H9 (cell line): ENCODE results near the gene HAL. TPM values are rescaled to one million over a fixed set of nuclear protein-coding genes. Genes with fewer than 3 reads are reported as not detected.

Experiments
- DNase-seq: peaks from one replicate; pipeline ENCODE4 v3.0.0-alpha.2; 2017
- H2AFZ ChIP-seq: one replicate; pipeline ENCODE4 v1.6.1; 2013; ENCODE audit warnings: mild to moderate bottlenecking, low read length, control low read depth, moderate library complexity
- H2AK5ac ChIP-seq: 2 replicates; pipeline ENCODE4 v1.6.1; 2013; ENCODE audit warnings: low read length, control low read depth, mixed read lengths; ENCODE audit not compliant: insufficient read length
- H2BK120ac ChIP-seq: one replicate; pipeline ENCODE4 v1.6.1; 2013; ENCODE audit warnings: low read depth, mild to moderate bottlenecking, low read length, control low read depth, inconsistent platforms; ENCODE audit not compliant: poor library complexity, severe bottlenecking
- H2BK12ac ChIP-seq: 2 replicates; pipeline ENCODE4 v1.6.1; 2013; ENCODE audit warnings: low read length, control low read depth, mixed read lengths, low read depth; ENCODE audit not compliant: insufficient read length
- H2BK15ac ChIP-seq: 2 replicates; pipeline ENCODE4 v1.6.1; 2013; ENCODE audit warnings: low read depth, low read length, control low read depth
- H2BK20ac ChIP-seq: one replicate; pipeline ENCODE4 v1.6.1; 2013; ENCODE audit warnings: low read depth, mild to moderate bottlenecking, low read length, control low read depth, inconsistent platforms; ENCODE audit not compliant: poor library complexity, severe bottlenecking
- H2BK5ac ChIP-seq: 2 replicates; pipeline ENCODE4 v1.6.1; 2013; ENCODE audit warnings: low read length, control low read depth, mixed read lengths; ENCODE audit not compliant: insufficient read length
- H3K14ac ChIP-seq: 2 replicates; pipeline ENCODE4 v1.6.1; 2013; ENCODE audit warnings: low read length, control low read depth; ENCODE audit not compliant: insufficient read depth
- H3K18ac ChIP-seq: 2 replicates; pipeline ENCODE4 v1.6.1; 2013; ENCODE audit warnings: low read depth, mild to moderate bottlenecking, mixed read lengths, low read length, control low read depth; ENCODE audit not compliant: insufficient read length
- H3K23ac ChIP-seq: 2 replicates; pipeline ENCODE4 v1.6.1; 2013; ENCODE audit warnings: low read length, control low read depth, mixed read lengths, low read depth; ENCODE audit not compliant: insufficient read length
- H3K23me2 ChIP-seq: 2 replicates; pipeline ENCODE4 v1.6.1; 2013; ENCODE audit warnings: low read depth, mild to moderate bottlenecking, mixed read lengths, low read length, control low read depth; ENCODE audit not compliant: insufficient read length, poor library complexity, severe bottlenecking
- H3K27ac ChIP-seq: 2 replicates; pipeline ENCODE4 v1.5.1; 2013; ENCODE audit warnings: low read length, control low read depth, mixed read lengths, low read depth; ENCODE audit not compliant: insufficient read length
- H3K27me3 ChIP-seq: 2 replicates; pipeline ENCODE4 v1.6.1; 2013; ENCODE audit warnings: low read length, control low read depth, inconsistent platforms; ENCODE audit not compliant: insufficient read depth
- H3K4ac ChIP-seq: 2 replicates; pipeline ENCODE4 v1.6.1; 2013; ENCODE audit warnings: low read depth, mild to moderate bottlenecking, control low read depth, inconsistent platforms, low read length, moderate library complexity
- H3K4me1 ChIP-seq: 2 replicates; pipeline ENCODE4 v1.6.1; 2013; ENCODE audit warnings: low read length, control low read depth, inconsistent platforms; ENCODE audit not compliant: insufficient read depth
- H3K4me2 ChIP-seq: 2 replicates; pipeline ENCODE4 v1.6.1; 2013; ENCODE audit warnings: low read length, control low read depth, mixed read lengths; ENCODE audit not compliant: insufficient read length, insufficient read depth
- H3K56ac ChIP-seq: 2 replicates; pipeline ENCODE4 v1.6.1; 2013; ENCODE audit warnings: low read depth, mild to moderate bottlenecking, mixed read lengths, low read length, control low read depth; ENCODE audit not compliant: insufficient read length
- H3K79me1 ChIP-seq: 2 replicates; pipeline ENCODE4 v1.6.1; 2013; ENCODE audit warnings: low read depth, mild to moderate bottlenecking, moderate library complexity, low read length, control low read depth, inconsistent platforms; ENCODE audit not compliant: insufficient read depth, poor library complexity, severe bottlenecking
- H3K79me2 ChIP-seq: 2 replicates; pipeline ENCODE4 v1.6.1; 2013; ENCODE audit warnings: low read length, control low read depth, inconsistent platforms; ENCODE audit not compliant: insufficient read depth
- H3K9ac ChIP-seq: 2 replicates; pipeline ENCODE4 v1.6.1; 2013; ENCODE audit warnings: low read length, control low read depth, mixed read lengths; ENCODE audit not compliant: insufficient read length; ENCODE audit errors: extremely low read depth
- H3K9me3 ChIP-seq: one replicate; pipeline ENCODE4 v1.6.1; 2013; ENCODE audit warnings: low read depth, low read length, inconsistent platforms; ENCODE audit not compliant: control insufficient read depth
- H3T11ph ChIP-seq: one replicate; pipeline ENCODE4 v1.6.1; 2013; ENCODE audit warnings: mild to moderate bottlenecking, low read length, control low read depth, inconsistent platforms
- H4K20me1 ChIP-seq: one replicate; pipeline ENCODE4 v1.6.1; 2013; ENCODE audit not compliant: control insufficient read depth, insufficient read length, insufficient read depth
- H4K5ac ChIP-seq: 2 replicates; pipeline ENCODE4 v1.6.1; 2013; ENCODE audit warnings: low read depth, mild to moderate bottlenecking, mixed read lengths, low read length, control low read depth; ENCODE audit not compliant: insufficient read length
- H4K8ac ChIP-seq: replicated peaks from 2 replicates; pipeline ENCODE4 v1.6.1; 2013; ENCODE audit warnings: low read length, control low read depth, mixed read lengths, low read depth; ENCODE audit not compliant: insufficient read length
- H4K91ac ChIP-seq: 2 replicates; pipeline ENCODE4 v1.6.1; 2013; ENCODE audit warnings: low read depth, mild to moderate bottlenecking, moderate library complexity, mixed read lengths, low read length, control low read depth; ENCODE audit not compliant: insufficient read length
- H3K27ac Mint-ChIP-seq, 3 experiments: 2 replicates in 2 of 3; 3 replicates in 1 of 3; pipeline ENCODE4 v1.8.0; 2020 to 2021; ENCODE audit warnings: mixed read lengths in 3 of 3, mild to moderate bottlenecking in 1 of 3, moderate library complexity in 1 of 3
- H3K27me3 Mint-ChIP-seq: 2 replicates; pipeline ENCODE4 v1.8.0; 2021; ENCODE audit warnings: low read depth, mild to moderate bottlenecking, moderate library complexity, mixed read lengths
- H3K36me3 Mint-ChIP-seq, 3 experiments: 2 replicates in 2 of 3; 3 replicates in 1 of 3; pipeline ENCODE4 v1.8.0; 2020 to 2021; ENCODE audit warnings: low read depth in 3 of 3, mixed read lengths in 3 of 3; ENCODE audit not compliant: insufficient read depth in 1 of 3
- H3K4me1 Mint-ChIP-seq, 2 experiments: 2 replicates each; pipeline ENCODE4 v1.8.0; 2020; ENCODE audit warnings: mixed read lengths in 2 of 2
- H3K4me3 Mint-ChIP-seq, 2 experiments: 2 replicates in 1 of 2; 3 replicates in 1 of 2; pipeline ENCODE4 v1.8.0; 2020 to 2021; ENCODE audit warnings: mild to moderate bottlenecking in 2 of 2, mixed read lengths in 2 of 2, moderate library complexity in 1 of 2
- H3K9me3 Mint-ChIP-seq, 2 experiments: 2 replicates in 1 of 2; 3 replicates in 1 of 2; pipeline ENCODE4 v1.8.0; 2020; ENCODE audit warnings: mild to moderate bottlenecking in 2 of 2, mixed read lengths in 2 of 2, moderate library complexity in 1 of 2
- CTCF ChIP-seq: fragments of 200-600 bp; sonication (generic); conservative IDR thresholded peaks from 3 replicates; pipeline ENCODE4 v1.8.0; 2021; ENCODE audit warnings: antibody characterized with exemption, mild to moderate bottlenecking
- WGBS: extraction: QIAGEN DNeasy Blood & Tissue Kit; methylation state at CpG from one replicate; pipeline ENCODE4 v1.1.7; 2013; ENCODE audit warnings: missing lambda C conversion rate, low lambda C conversion rate, mixed read lengths; ENCODE audit not compliant: insufficient read length; ENCODE audit errors: extremely low coverage; 5-methylcytosine and 5-hydroxymethylcytosine counted together
- total RNA-seq: library from RNA; stranded (reverse); gene quantifications from 2 replicates; pipeline ENCODE4 v1.2.1, GENCODE V29; 2021

The HAL gene
- total RNA-seq, 1 experiment from 2014 or later, result 0.35 TPM

GRCh38 chr12:95955549-95956159, 40.5 kb downstream of the HAL start:
- H3K9me3 ChIP-seq, result no peaks in the 10 kb centered on the region
- H3K4me2 ChIP-seq, result no peak overlapping the region
- H2AFZ ChIP-seq, result peak overlapping the region; percentile 24
- H3K4me1 ChIP-seq, result no peaks in the 10 kb centered on the region
- H2BK15ac ChIP-seq, result no peak overlapping the region
- H3K27me3 ChIP-seq, result no peaks in the 10 kb centered on the region
- DNase-seq, result no peak
- no peak overlapping the region for H2AK5ac ChIP-seq
- peaks cover 0 to 8% (median 0%) of the 10 kb centered on the region in 3 experiments; a peak in 1 of 7 replicates for H3K36me3 Mint-ChIP-seq
- H3K79me2 ChIP-seq, result no peaks in the 10 kb centered on the region
- no peak overlapping the region for H3K9ac ChIP-seq
- no peak overlapping the region for H3K18ac ChIP-seq
- TF ChIP-seq CTCF, result no peak
- H3K23ac ChIP-seq, result no peak overlapping the region
- no peaks in the 10 kb centered on the region for H4K20me1 ChIP-seq
- H2BK12ac ChIP-seq, result no peak overlapping the region
- no peaks in the 10 kb centered on the region for H3K79me1 ChIP-seq
- no peak overlapping the region for H4K5ac ChIP-seq
- H2BK20ac ChIP-seq, result no peak overlapping the region
- H3K27me3 Mint-ChIP-seq, result no peaks in the 10 kb centered on the region; the same call in 1 of the 2 replicates
- no peak overlapping the region for H2BK120ac ChIP-seq
- no peak overlapping the region for H4K91ac ChIP-seq
- no peak overlapping the region for H3K27ac ChIP-seq
- H3K4me3 Mint-ChIP-seq, result no peak overlapping the region
- H3K14ac ChIP-seq, result no peak overlapping the region
- WGBS, result no CpG with 5 or more reads among the region's 7 CpGs
- H3K4ac ChIP-seq, result no peak overlapping the region
- no peak overlapping the region for H4K8ac ChIP-seq
- no peak overlapping the region for H3K56ac ChIP-seq
- peaks cover 0 to 4% of the 10 kb centered on the region in 2 experiments; a peak in 2 of 5 replicates for H3K9me3 Mint-ChIP-seq
- peak overlapping the region in 1 of 3 experiments; percentile 70; a peak in 1 of 7 replicates for H3K27ac Mint-ChIP-seq
- H3K23me2 ChIP-seq, result no peaks in the 10 kb centered on the region
- no peak overlapping the region for H3T11ph ChIP-seq
- no peak overlapping the region for H2BK5ac ChIP-seq
- H3K4me1 Mint-ChIP-seq, result peaks cover 22 to 31% of the 10 kb centered on the region in 2 experiments
